Caco-2 (cell line): ENCODE data around the gene PAX7. TPM values are rescaled to one million over a fixed set of nuclear protein-coding genes. Genes with fewer than 3 reads are reported as not detected.

Experiments used
- BruUV-seq: library from RNA; stranded (reverse); fragments of 400-500 nt; replicated peaks from 2 replicates; lab custom pipeline; 2021; lab: Mats Ljungman, UMichigan
- CTCF ChIA-PET: fragments of 300-600 bp; sonication (Branson Sonifier 250); formaldehyde crosslinking; loops from one replicate; lab custom pipeline; 2022; ENCODE audit warnings: antibody characterized with exemption; lab: Charles Lee
- POLR2A ChIA-PET: fragments of 300-600 bp; sonication (Branson Sonifier 250); formaldehyde crosslinking; loops from one replicate; lab custom pipeline; 2022; ENCODE audit warnings: antibody characterized with exemption; lab: Charles Lee
- DNase-seq, 2 experiments: peaks; one replicate each; pipeline versions ENCODE4 v3.0.0 to v3.0.0-alpha.2; 2020 to 2022
- H3K27me3 ChIP-seq: replicated peaks from 2 replicates; pipeline ENCODE4 v1.6.0; 2011; ENCODE audit warnings: low read length; ENCODE audit not compliant: control insufficient read depth, insufficient read depth
- H3K36me3 ChIP-seq: 2 replicates; pipeline ENCODE4 v1.5.1; 2011; ENCODE audit warnings: low read length; ENCODE audit not compliant: control insufficient read depth, insufficient read depth
- H3K4me1 ChIP-seq: fragments of 250-450 bp; sonication (Bioruptor Pico); 2 replicates; pipeline ENCODE4 v1.5.1; 2020; ENCODE audit warnings: mild to moderate bottlenecking
- H3K4me3 ChIP-seq: 2 replicates; pipeline ENCODE4 v1.5.1; 2011; ENCODE audit warnings: low read depth, mild to moderate bottlenecking, control low read depth, low read length
- H3K9me3 ChIP-seq: fragments of 250-450 bp; sonication (Bioruptor Pico); 2 replicates; pipeline ENCODE4 v1.5.1; 2020; ENCODE audit warnings: mild to moderate bottlenecking, moderate library complexity
- H3K27ac Mint-ChIP-seq: one replicate; pipeline ENCODE4 v1.8.0; 2022; ENCODE audit warnings: mixed read lengths; ENCODE audit not compliant: unreplicated experiment
- H3K27me3 Mint-ChIP-seq: one replicate; pipeline ENCODE4 v1.8.0; 2022; ENCODE audit warnings: mixed read lengths; ENCODE audit not compliant: insufficient read depth, unreplicated experiment
- H3K36me3 Mint-ChIP-seq: one replicate; pipeline ENCODE4 v1.8.0; 2022; ENCODE audit warnings: mild to moderate bottlenecking, mixed read lengths; ENCODE audit not compliant: insufficient read depth, unreplicated experiment
- H3K4me1 Mint-ChIP-seq: one replicate; pipeline ENCODE4 v1.8.0; 2022; ENCODE audit warnings: low read depth, mixed read lengths; ENCODE audit not compliant: unreplicated experiment
- H3K4me3 Mint-ChIP-seq: one replicate; pipeline ENCODE4 v1.8.0; 2022; ENCODE audit warnings: mild to moderate bottlenecking, moderate library complexity, mixed read lengths; ENCODE audit not compliant: unreplicated experiment
- H3K9me3 Mint-ChIP-seq: one replicate; pipeline ENCODE4 v1.8.0; 2022; ENCODE audit warnings: mixed read lengths; ENCODE audit not compliant: unreplicated experiment
- CTCF ChIP-seq, 2 experiments: fragments of 200-600 bp in 1 of 2; IDR thresholded peaks; 1 replicate in 1 of 2; 2 replicates in 1 of 2; pipeline versions ENCODE4 v1.5.1 to v1.8.0; 2011 to 2022; ENCODE audit warnings: antibody characterized with exemption in 1 of 2, control low read depth in 1 of 2, inconsistent platforms in 1 of 2, low read depth in 1 of 2, low read length in 1 of 2, mild to moderate bottlenecking in 1 of 2, moderate library complexity in 1 of 2; ENCODE audit not compliant: insufficient read depth in 1 of 2, severe bottlenecking in 1 of 2, unreplicated experiment in 1 of 2
- intact Hi-C: fragments of 100-400 bp; cut with micrococcal nuclease; formaldehyde crosslinking; loops from one replicate; pipeline ENCODE4 v1.10.0; 2022; ENCODE audit not compliant: unreplicated experiment
- total RNA-seq: library from RNA; stranded (reverse); gene quantifications from 2 replicates; pipeline ENCODE4 v1.2.3, GENCODE V29; 2022

Gene PAX7
- total RNA-seq, 1 experiment from 2014 or later = 0.18 TPM

GRCh38 chr1:18726368-18726767 lies 95.7 kb downstream of the PAX7 start:
- Mint-ChIP-seq H3K27me3 (peaks cover 31% of the 10 kb centered on the region), H3K4me1 (no peaks in the 10 kb centered on the region), H3K36me3 (no peaks in the 10 kb centered on the region), H3K9me3 (no peaks in the 10 kb centered on the region), H3K4me3 (no peak overlapping the region), H3K27ac (no peak overlapping the region)
- no peak for TF ChIP-seq CTCF (IDR thresholded peaks at IDR 0.05; ENCODE audit: insufficient read depth in 1 of 2, low read depth in 1 of 2, low read length in 1 of 2, severe bottlenecking in 1 of 2, unreplicated experiment in 1 of 2)
- CTCF ChIA-PET = no interaction called here
- POLR2A ChIA-PET = no interaction called here
- Histone ChIP-seq H3K4me1 (no peaks in the 10 kb centered on the region), H3K4me3 (no peak overlapping the region), H3K27me3 (no peaks in the 10 kb centered on the region), H3K36me3 (no peaks in the 10 kb centered on the region), H3K9me3 (no peaks in the 10 kb centered on the region)
- no peak for DNase-seq
- BruUV-seq = no TSS peak
- intact Hi-C loops = no loop called here

GRCh38 chr1:18727956-18728355 lies 97.3 kb downstream of the PAX7 start:
- no peaks in the 10 kb centered on the region for H3K4me1 Mint-ChIP-seq

GRCh38 chr1:18730321-18730720 lies 99.7 kb downstream of the PAX7 start:
- Histone ChIP-seq H3K4me1 (no peaks in the 10 kb centered on the region), H3K4me3 (no peak overlapping the region), H3K36me3 (no peaks in the 10 kb centered on the region), H3K9me3 (no peaks in the 10 kb centered on the region), H3K27me3 (no peaks in the 10 kb centered on the region)
- ChIA-PET CTCF (interaction anchor here (0.6 kb wide), 1 partner anchor 31 kb away, joined by 3 read pairs; no protein-coding TSS in a partner anchor), POLR2A (no interaction called here)
- DNase-seq = no peak
- no peaks in the 10 kb centered on the region for H3K36me3 Mint-ChIP-seq
- no TSS peak for BruUV-seq
- no peak for TF ChIP-seq CTCF (IDR thresholded peaks at IDR 0.05; ENCODE audit: insufficient read depth in 1 of 2, low read depth in 1 of 2, low read length in 1 of 2, severe bottlenecking in 1 of 2, unreplicated experiment in 1 of 2)
- intact Hi-C loops = no loop called here
- H3K27ac Mint-ChIP-seq = no peak overlapping the region
- H3K27me3 Mint-ChIP-seq = peaks cover 24% of the 10 kb centered on the region
- H3K9me3 Mint-ChIP-seq = no peaks in the 10 kb centered on the region
- H3K4me3 Mint-ChIP-seq = no peak overlapping the region
- H3K4me1 Mint-ChIP-seq = no peaks in the 10 kb centered on the region

More at GRCh38 chr1:18727956-18728355, 97.3 kb downstream of the PAX7 start:
- Mint-ChIP-seq H3K27ac (no peak overlapping the region), H3K27me3 (peaks cover 21% of the 10 kb centered on the region), H3K9me3 (no peaks in the 10 kb centered on the region), H3K4me3 (no peak overlapping the region), H3K36me3 (no peaks in the 10 kb centered on the region)
- ChIA-PET POLR2A (no interaction called here), CTCF (no interaction called here)
- no peak for TF ChIP-seq CTCF (IDR thresholded peaks at IDR 0.05; ENCODE audit: insufficient read depth in 1 of 2, low read depth in 1 of 2, low read length in 1 of 2, severe bottlenecking in 1 of 2, unreplicated experiment in 1 of 2)
- BruUV-seq = no TSS peak
- H3K36me3 ChIP-seq = no peaks in the 10 kb centered on the region
- H3K4me3 ChIP-seq = no peak overlapping the region
- intact Hi-C loops = no loop called here
- H3K27me3 ChIP-seq = no peaks in the 10 kb centered on the region
- no peak for DNase-seq
- no peaks in the 10 kb centered on the region for H3K4me1 ChIP-seq
- H3K9me3 ChIP-seq = no peaks in the 10 kb centered on the region
